Measurements from ENCODE around the gene DYNLRB1. TPM values are rescaled to one million over a fixed set of nuclear protein-coding genes. Genes with fewer than 3 reads are reported as not detected.
A peak's percentile ranks its signal among the peaks of the same experiment; 100 is the strongest.
"Not testable (repeated sequence)": the region's sequence is repeated elsewhere in the genome, so short reads cannot be mapped to it uniquely, and the experiment has no call there.

DYNLRB1 gene
- total and polyA plus RNA-seq, 2 donors (not counting 1 experiment from before 2014, with no cell fraction given): 107 to 352 TPM

GRCh38 chr20:34511891-34512265 lies 4.3 kb upstream of the DYNLRB1 start:
- H3K27me3 ChIP-seq (ENCODE audit: control insufficient read depth, insufficient read depth, low read length): no peaks in the 10 kb centered on the region
- H3K36me3 ChIP-seq (ENCODE audit: control insufficient read depth, insufficient read depth, low read length): no peaks in the 10 kb centered on the region
- TF ChIP-seq CTCF (conservative IDR thresholded peaks at IDR 0.05 in 1 of 2, IDR thresholded peaks at IDR 0.05 in 1 of 2; ENCODE audit: low read depth in 1 of 2, low read length in 2 of 2) (no peak), EZH2 (IDR thresholded peaks at IDR 0.05; ENCODE audit: low read length, missing control alignments) (no peak)
- H3K27ac ChIP-seq (ENCODE audit: insufficient read depth, low read length): no peak overlapping the region
- H2AFZ ChIP-seq (ENCODE audit: low read length): no peak overlapping the region
- H3K4me2 ChIP-seq (ENCODE audit: extremely low read depth, insufficient read depth, low read length): no peak overlapping the region
- H3K9ac ChIP-seq (ENCODE audit: insufficient read depth, low read length): no peak overlapping the region
- DNase-seq (ENCODE audit: low read depth in 2 of 2): no peak
- peaks cover 3% of the 10 kb centered on the region for H3K79me2 ChIP-seq (ENCODE audit: control insufficient read depth, insufficient read depth, low read length)
- H3K4me3 ChIP-seq (replicated peaks in 1 of 4; ENCODE audit: control extremely low read depth in 1 of 4, insufficient read depth in 1 of 4, low read depth in 3 of 4, low read length in 4 of 4): no peak overlapping the region
- peaks cover 3% of the 10 kb centered on the region for H3K4me1 ChIP-seq (ENCODE audit: control insufficient read depth, extremely low read depth, insufficient read depth, low read length)
- H3K9me3 ChIP-seq (ENCODE audit: control insufficient read depth, insufficient read depth, low read depth, low read length): no peaks in the 10 kb centered on the region
- H4K20me1 ChIP-seq (ENCODE audit: control insufficient read depth, extremely low read depth, insufficient read depth, low read length): no peaks in the 10 kb centered on the region

GRCh38 chr20:34512266-34512954 lies 3.8 kb upstream of the DYNLRB1 start:
- Histone ChIP-seq H3K36me3 (ENCODE audit: control insufficient read depth, insufficient read depth, low read length) (no peaks in the 10 kb centered on the region), H4K20me1 (ENCODE audit: control insufficient read depth, extremely low read depth, insufficient read depth, low read length) (no peaks in the 10 kb centered on the region), H3K27me3 (ENCODE audit: control insufficient read depth, insufficient read depth, low read length) (no peaks in the 10 kb centered on the region), H3K4me1 (ENCODE audit: control insufficient read depth, extremely low read depth, insufficient read depth, low read length) (peaks cover 3% of the 10 kb centered on the region), H3K9me3 (ENCODE audit: control insufficient read depth, insufficient read depth, low read depth, low read length) (no peaks in the 10 kb centered on the region), H3K27ac (ENCODE audit: insufficient read depth, low read length) (peak overlapping the region; percentile 38), H3K79me2 (ENCODE audit: control insufficient read depth, insufficient read depth, low read length) (peaks cover 9% of the 10 kb centered on the region), H3K4me2 (ENCODE audit: extremely low read depth, insufficient read depth, low read length) (no peak overlapping the region), H2AFZ (ENCODE audit: low read length) (no peak overlapping the region), H3K9ac (ENCODE audit: insufficient read depth, low read length) (no peak overlapping the region), H3K4me3 (replicated peaks in 1 of 4; ENCODE audit: control extremely low read depth in 1 of 4, insufficient read depth in 1 of 4, low read depth in 3 of 4, low read length in 4 of 4) (no peak overlapping the region)
- TF ChIP-seq CTCF (conservative IDR thresholded peaks at IDR 0.05 in 1 of 2, IDR thresholded peaks at IDR 0.05 in 1 of 2; ENCODE audit: low read depth in 1 of 2, low read length in 2 of 2) (no peak), EZH2 (IDR thresholded peaks at IDR 0.05; ENCODE audit: low read length, missing control alignments) (no peak)
- DNase-seq (ENCODE audit: low read depth in 2 of 2): peak; percentile 18 to 33

- TF ChIP-seq EZH2 (IDR thresholded peaks at IDR 0.05; ENCODE audit: low read length, missing control alignments) (no peak), CTCF (conservative IDR thresholded peaks at IDR 0.05 in 1 of 2, IDR thresholded peaks at IDR 0.05 in 1 of 2; ENCODE audit: low read depth in 1 of 2, low read length in 2 of 2) (no peak)
- H3K4me3 ChIP-seq (replicated peaks in 1 of 4; ENCODE audit: control extremely low read depth in 1 of 4, insufficient read depth in 1 of 4, low read depth in 3 of 4, low read length in 4 of 4): no peak overlapping the region
- H3K4me2 ChIP-seq (ENCODE audit: extremely low read depth, insufficient read depth, low read length): no peak overlapping the region
- H3K79me2 ChIP-seq (ENCODE audit: control insufficient read depth, insufficient read depth, low read length): peaks cover 14% of the 10 kb centered on the region
- H3K4me1 ChIP-seq (ENCODE audit: control insufficient read depth, extremely low read depth, insufficient read depth, low read length): peaks cover 3% of the 10 kb centered on the region
- H3K36me3 ChIP-seq (ENCODE audit: control insufficient read depth, insufficient read depth, low read length): no peaks in the 10 kb centered on the region
- H3K27ac ChIP-seq (ENCODE audit: insufficient read depth, low read length): peak overlapping the region; percentile 38
- H3K9ac ChIP-seq (ENCODE audit: insufficient read depth, low read length): no peak overlapping the region
- H3K27me3 ChIP-seq (ENCODE audit: control insufficient read depth, insufficient read depth, low read length): no peaks in the 10 kb centered on the region
- H3K9me3 ChIP-seq (ENCODE audit: control insufficient read depth, insufficient read depth, low read depth, low read length): no peaks in the 10 kb centered on the region
- no peak for DNase-seq (ENCODE audit: low read depth in 2 of 2)
- no peaks in the 10 kb centered on the region for H4K20me1 ChIP-seq (ENCODE audit: control insufficient read depth, extremely low read depth, insufficient read depth, low read length)
- H2AFZ ChIP-seq (ENCODE audit: low read length): no peak overlapping the region
Measured at GRCh38 chr20:34512955-34513419, 3.2 kb upstream of the DYNLRB1 start.

- H3K4me1 ChIP-seq (ENCODE audit: control insufficient read depth, extremely low read depth, insufficient read depth, low read length); H3K9me3 ChIP-seq (ENCODE audit: control insufficient read depth, insufficient read depth, low read depth, low read length); H3K27me3 ChIP-seq (ENCODE audit: control insufficient read depth, insufficient read depth, low read length); DNase-seq (ENCODE audit: low read depth in 2 of 2); H3K4me3 ChIP-seq (replicated peaks in 1 of 4; ENCODE audit: control extremely low read depth in 1 of 4, insufficient read depth in 1 of 4, low read depth in 3 of 4, low read length in 4 of 4); H3K27ac ChIP-seq (ENCODE audit: insufficient read depth, low read length); H2AFZ ChIP-seq (ENCODE audit: low read length); H3K4me2 ChIP-seq (ENCODE audit: extremely low read depth, insufficient read depth, low read length); H3K36me3 ChIP-seq (ENCODE audit: control insufficient read depth, insufficient read depth, low read length); H3K9ac ChIP-seq (ENCODE audit: insufficient read depth, low read length); H4K20me1 ChIP-seq (ENCODE audit: control insufficient read depth, extremely low read depth, insufficient read depth, low read length): not testable (repeated sequence)
- peaks cover 25% of the 10 kb centered on the region for H3K79me2 ChIP-seq (ENCODE audit: control insufficient read depth, insufficient read depth, low read length)
Measured at GRCh38 chr20:34514034-34514433, 2.2 kb upstream of the DYNLRB1 start.

All from fibroblast of lung (primary cell).